RWPE1 (cell line): ENCODE results near the gene CALN1.

Source experiments
- CTCF ChIA-PET: fragments of 350-600 bp; sonication (Branson Sonifier 250); formaldehyde crosslinking; extraction: SDS; loops from one replicate; lab custom pipeline; 2021; lab: Yijun Ruan, JAX
- POLR2A ChIA-PET: fragments of 400-600 bp; formaldehyde crosslinking; extraction: SDS; loops from one replicate; lab custom pipeline; 2020; ENCODE audit warnings: antibody characterized with exemption; ENCODE audit not compliant: low non-redundant PET; lab: Yijun Ruan, JAX
- DNase-seq: peaks from one replicate; pipeline ENCODE4 v3.0.0; 2012; ENCODE audit warnings: low spot score
- H3K27ac ChIP-seq: fragments of 450-650 bp; 2 replicates; pipeline ENCODE4 v1.5.1; 2017
- TF ChIP-seq, protein P1 (sequence below): fragments of 450-650 bp; conservative IDR thresholded peaks from 2 replicates; pipeline ENCODE4 v1.5.1; 2017; ENCODE audit warnings: low read depth, mild to moderate bottlenecking

The CALN1 gene

DNA sequence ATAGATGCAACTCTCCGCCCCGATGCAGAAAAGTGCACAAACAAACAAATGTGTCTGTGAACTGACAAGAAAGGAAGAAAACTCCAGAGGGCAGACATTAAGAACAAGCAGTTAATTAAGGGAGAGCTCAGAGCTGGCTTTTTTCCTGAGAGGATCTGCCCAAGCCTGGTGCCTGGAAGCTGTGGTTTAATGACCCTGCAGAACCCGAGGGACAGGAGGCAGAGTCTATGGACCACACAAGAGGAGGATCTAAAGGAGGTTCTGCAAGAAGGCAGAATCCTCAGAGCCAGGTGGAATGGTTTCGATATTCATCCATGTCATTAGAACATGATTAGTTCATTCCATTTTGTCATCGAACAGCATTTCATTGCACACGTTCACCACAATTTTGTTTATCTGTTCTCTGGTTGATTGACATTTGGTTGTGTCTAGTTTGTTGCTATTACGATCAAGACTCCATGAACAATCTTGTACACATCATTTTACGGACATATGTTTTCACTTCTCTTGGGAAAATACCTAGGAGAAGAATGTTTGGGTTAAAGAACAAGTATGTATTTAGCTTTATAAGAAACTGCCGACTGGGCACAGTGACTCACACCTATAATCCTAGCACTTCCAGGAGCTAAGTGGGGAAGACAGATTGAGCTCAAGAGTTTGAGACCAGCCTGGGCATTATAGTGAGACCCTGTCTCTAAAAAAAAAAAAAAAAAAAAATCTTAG lies 560.2 kb downstream of the CALN1 start:
- TF ChIP-seq, protein P1, sequence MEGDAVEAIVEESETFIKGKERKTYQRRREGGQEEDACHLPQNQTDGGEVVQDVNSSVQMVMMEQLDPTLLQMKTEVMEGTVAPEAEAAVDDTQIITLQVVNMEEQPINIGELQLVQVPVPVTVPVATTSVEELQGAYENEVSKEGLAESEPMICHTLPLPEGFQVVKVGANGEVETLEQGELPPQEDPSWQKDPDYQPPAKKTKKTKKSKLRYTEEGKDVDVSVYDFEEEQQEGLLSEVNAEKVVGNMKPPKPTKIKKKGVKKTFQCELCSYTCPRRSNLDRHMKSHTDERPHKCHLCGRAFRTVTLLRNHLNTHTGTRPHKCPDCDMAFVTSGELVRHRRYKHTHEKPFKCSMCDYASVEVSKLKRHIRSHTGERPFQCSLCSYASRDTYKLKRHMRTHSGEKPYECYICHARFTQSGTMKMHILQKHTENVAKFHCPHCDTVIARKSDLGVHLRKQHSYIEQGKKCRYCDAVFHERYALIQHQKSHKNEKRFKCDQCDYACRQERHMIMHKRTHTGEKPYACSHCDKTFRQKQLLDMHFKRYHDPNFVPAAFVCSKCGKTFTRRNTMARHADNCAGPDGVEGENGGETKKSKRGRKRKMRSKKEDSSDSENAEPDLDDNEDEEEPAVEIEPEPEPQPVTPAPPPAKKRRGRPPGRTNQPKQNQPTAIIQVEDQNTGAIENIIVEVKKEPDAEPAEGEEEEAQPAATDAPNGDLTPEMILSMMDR = no peak
- CTCF ChIA-PET = interaction anchor here (0.7 kb wide), 1 partner anchor 20 kb away, joined by 4 read pairs; no protein-coding TSS in a partner anchor
- H3K27ac ChIP-seq = no peak overlapping the region
- DNase-seq = no peak
- POLR2A ChIA-PET = no interaction called here

DNA sequence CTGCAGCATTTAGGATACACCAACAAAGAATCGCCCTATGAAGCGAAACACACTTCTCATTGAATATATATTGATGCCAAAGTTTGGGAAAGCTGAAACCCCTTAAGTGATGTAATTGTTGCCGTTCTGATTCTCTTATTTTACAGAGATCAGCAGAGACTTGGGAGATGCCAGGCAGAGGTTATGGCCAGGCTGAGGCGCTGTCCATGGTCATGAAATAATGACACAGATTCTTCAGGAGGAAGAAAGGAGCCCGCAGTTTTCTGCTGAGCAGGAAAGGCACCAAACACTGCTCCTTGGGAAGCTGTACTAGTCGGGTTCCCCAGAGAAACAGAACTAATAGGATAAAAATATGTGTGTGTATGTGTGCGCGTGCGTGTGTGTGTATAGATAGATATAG lies 566.0 kb downstream of the CALN1 start:
- CTCF ChIA-PET = no interaction called here
- H3K27ac ChIP-seq = no peak overlapping the region
- POLR2A ChIA-PET = no interaction called here
- DNase-seq = no peak
- TF ChIP-seq, protein P1 = no peak

- TF ChIP-seq, protein P1 = no peak
- DNase-seq = no peak
- ChIA-PET CTCF (no interaction called here), POLR2A (no interaction called here)
- H3K27ac ChIP-seq = no peak overlapping the region
These were observed 568.5 kb downstream of the CALN1 start for GRCh38 chr7:71843676-71844075.

DNA sequence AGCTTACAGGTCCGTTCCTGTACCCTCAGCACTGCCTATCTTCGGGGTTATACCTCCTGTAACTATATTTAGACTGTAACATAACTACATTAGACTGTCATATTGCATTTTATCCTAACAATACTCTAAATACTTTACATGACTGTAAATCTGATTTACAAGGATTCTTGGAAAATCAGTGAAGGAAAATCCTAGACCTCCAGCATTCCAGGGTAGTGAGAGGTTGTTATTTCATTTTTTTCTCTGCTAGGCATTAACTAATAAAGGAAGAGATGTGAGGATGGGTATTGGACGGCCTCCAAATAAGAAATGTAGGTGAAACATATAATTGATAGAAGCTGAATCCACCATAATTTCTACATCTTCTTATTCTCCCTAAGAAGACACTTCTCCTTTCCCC lies 569.4 kb downstream of the CALN1 start:
- H3K27ac ChIP-seq = no peak overlapping the region
- no peak for DNase-seq
- ChIA-PET POLR2A (no interaction called here), CTCF (interaction anchor here (0.6 kb wide), 2 partner anchors 658 to 795 kb away, joined by 3 to 6 read pairs; no protein-coding TSS in a partner anchor)
- TF ChIP-seq, protein P1 = no peak

DNA sequence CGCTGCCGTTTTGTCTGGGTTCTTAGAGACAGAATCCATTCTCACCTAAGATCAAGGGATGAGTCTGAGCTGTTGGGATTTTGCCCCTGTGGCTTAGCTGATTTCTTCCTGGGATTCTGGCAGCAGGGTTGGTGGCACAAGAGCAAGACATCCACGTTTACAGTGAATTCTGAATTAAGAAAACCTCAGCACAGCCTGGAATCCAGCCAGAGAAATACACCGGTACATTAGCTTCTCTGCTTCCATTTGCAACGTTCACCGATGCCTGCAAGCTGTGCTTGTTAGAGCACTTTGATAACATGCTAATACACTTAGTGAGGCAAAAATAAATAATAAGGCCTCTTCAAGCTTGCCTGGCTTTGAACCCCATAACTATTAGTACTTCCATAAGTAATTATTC lies 569.8 kb downstream of the CALN1 start:
- TF ChIP-seq, protein P1 = no peak
- POLR2A ChIA-PET = no interaction called here
- H3K27ac ChIP-seq = no peak overlapping the region
- CTCF ChIA-PET = interaction anchor here (0.6 kb wide), 1 partner anchor 795 kb away, joined by 6 read pairs; no protein-coding TSS in a partner anchor
- no peak for DNase-seq

DNA sequence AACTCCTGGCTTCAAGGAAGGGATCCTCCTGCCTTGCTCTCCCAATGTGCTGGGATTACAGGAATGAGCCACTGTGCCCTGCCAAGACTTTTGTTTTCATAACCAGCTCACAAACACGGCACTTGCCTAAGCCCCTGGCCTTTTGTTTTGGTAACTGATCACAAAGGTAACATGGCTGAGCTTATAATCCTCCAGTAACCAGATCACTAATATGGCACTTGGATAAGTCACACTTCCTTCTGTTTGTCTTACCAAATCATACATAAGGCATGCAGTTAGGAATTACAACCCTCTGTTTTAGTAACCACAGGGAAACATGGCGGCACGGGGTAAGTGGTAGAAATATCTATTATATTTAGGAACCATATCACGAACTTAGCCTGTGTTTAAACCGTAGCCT lies 577.1 kb downstream of the CALN1 start:
- no peak for DNase-seq
- no peak overlapping the region for H3K27ac ChIP-seq
- POLR2A ChIA-PET = no interaction called here
- CTCF ChIA-PET = no interaction called here
- TF ChIP-seq, protein P1 = no peak
